ENCODE data around the gene ANKRD44.

The ANKRD44 gene

DNA sequence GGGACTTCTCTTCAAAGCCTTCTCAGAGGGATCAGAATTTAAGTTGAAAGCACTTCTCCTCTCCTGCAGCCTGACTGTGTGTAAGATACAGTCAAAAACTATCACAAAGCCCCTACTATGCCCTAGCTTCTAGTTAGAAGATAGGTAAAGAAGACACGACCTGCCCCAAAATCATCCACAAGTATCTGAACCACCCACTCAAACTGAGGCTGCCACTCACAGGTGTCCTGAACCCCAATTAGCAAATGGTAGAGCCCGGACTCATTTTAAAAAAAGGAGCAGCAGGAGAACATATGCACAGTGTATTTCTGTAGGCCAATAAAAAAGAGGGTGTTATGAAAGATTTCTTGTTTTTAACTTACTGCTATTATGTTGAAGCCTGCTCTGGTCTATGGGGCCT lies 74.4 kb downstream of the ANKRD44 start:
- no peak for DNase-seq

DNA sequence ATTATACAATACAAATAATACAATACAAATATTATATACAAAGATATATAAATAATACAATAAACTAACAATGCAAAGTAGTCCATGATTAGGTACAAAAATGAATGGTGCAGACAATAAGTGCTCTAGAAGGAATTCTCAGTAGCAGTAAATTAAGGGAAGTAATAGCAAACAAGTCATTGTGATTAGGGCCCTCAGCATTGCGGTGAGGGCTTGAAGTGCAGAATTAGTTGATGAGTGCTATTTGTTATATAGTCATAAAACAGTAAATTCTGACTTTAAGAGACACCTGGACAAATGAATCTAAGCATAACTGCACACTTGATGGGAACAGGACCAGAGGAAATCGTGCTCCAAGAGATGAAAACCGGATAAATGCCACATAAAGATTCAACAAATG lies 74.9 kb downstream of the ANKRD44 start:
- no peak for DNase-seq

- no peak for DNase-seq
These were observed 75.8 kb downstream of the ANKRD44 start for GRCh38 chr2:197234671-197235191.

- DNase-seq, result no peak
These were observed 77.1 kb downstream of the ANKRD44 start for GRCh38 chr2:197233473-197233872.

- DNase-seq, result no peak
These were observed 78.6 kb downstream of the ANKRD44 start for GRCh38 chr2:197232010-197232409.

DNA sequence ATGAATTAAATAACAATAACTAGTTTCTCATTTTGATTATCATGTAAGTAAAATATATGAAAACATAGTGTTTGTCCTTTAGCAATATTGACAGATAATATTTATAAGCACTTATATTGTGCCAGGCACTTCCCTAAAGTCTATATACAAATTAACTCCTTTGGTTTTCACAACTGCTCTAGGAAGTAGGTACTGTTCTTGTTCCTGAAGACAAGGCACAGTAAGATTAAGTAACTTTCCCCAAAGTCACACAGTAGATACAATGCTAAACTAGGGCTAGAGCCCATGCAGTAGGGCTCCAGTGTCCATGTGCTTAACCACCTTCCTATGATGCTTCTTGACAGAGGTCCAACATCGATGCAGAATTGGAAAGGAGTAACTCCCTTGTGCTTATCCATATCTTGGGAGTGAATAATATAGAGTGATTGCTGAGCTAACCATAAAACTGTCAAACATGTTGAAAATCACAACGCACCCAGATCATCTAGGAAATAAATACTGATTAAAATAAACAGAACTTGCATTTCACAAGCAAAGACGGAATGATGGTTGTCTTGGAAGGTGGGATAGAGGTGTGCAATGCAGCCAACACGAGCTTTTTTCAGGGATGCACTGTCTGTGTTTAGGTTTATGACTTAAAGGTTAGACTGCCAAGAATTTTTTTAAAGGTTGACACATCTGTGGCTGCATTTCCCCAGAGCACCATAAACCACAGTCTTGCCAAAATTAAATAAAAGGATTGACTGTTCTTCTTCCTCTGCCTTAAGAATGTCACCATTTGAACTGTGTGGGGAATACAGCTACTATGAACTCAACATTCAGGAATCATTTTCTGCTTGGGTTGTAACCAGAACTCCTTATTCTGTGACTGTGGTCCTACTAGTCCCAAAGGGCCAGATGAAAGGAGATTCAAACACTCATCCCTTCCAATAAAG lies 80.8 kb downstream of the ANKRD44 start:
- no peak for DNase-seq

DNA sequence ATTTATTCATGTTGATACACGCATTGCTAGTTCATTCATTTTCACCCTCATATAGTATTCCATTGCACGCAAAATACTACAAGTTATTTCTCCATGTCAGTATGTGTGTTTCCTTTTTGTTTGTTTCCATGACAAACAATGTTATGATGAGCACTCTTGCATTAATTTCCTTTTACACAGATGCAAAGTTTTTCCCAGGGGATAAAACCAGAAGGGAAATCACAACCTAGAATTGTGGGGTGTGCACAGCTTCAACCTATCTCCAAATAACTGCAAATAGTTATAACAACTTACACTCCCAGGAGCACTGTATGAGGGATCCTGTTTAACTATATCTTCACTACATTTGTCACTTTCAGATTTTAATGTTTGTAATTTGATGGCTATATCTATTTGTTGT lies 87.1 kb downstream of the ANKRD44 start:
- no peak for DNase-seq

DNA sequence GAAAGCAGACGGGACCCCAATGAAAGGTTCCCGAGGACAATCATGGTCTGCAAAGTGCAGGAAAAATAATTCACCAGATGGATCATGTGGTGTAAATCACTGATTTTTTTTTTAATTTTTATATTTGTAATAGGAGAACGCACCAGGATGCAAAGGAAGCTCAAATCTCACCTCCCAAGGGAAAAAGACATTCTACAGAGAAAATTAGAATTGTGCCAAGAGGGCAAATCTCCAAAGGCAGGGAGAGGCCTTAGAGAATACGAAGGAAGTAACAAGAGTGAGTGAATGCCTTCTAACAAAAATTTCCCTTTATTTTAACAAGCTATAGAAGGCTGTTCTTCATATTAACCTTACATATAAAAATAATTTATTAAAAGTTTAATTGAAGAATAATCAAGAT lies 90.9 kb downstream of the ANKRD44 start:
- no peak for DNase-seq

DNA sequence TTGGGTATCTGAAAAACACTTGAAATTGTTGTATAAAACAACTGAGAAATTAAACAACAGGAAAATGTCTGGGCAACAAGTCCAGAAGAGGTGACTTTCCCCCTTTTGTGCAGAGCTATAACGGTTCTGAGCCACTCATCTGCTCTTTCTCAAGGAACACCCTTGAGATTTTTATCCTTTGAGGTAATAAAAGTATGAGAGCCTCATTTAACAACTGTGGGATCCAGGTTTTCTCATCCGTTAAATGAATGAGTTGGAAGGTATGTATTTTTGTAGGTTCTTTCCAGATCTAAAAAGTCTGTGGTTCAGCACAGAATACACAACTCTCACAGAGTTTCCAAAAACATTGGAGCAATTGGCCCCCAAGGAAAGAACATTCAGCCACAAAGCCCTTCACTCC lies 93.0 kb downstream of the ANKRD44 start:
- DNase-seq, result no peak

DNA sequence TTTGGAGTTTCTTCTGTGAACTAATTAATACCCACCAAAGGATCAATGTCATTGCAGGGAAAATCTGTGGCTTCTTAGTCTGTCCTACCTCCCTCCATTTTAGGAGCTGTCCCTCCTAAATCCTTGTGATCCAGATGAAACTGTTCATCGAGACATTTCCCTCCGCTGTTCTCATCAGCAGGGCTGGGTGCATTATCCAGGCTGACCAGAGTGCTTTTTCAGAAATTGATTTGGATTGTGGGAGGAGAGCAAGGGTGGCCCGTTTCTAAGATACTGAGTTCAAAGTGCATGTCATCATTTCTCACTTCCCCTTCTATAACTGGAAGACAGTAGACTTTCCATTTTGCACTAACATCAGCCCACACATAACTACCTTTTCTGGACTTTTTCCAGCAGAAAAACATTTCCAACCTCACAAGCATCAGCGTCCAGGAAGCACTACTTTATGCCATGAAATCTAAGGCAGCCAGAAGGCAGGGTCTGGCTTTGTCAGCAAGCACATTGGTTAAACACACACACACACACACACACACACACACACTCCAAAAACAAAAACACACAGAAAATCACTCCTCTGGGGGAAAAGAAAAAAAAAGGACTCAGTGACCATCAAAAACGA lies 94.1 kb downstream of the ANKRD44 start:
- DNase-seq, result no peak

DNA sequence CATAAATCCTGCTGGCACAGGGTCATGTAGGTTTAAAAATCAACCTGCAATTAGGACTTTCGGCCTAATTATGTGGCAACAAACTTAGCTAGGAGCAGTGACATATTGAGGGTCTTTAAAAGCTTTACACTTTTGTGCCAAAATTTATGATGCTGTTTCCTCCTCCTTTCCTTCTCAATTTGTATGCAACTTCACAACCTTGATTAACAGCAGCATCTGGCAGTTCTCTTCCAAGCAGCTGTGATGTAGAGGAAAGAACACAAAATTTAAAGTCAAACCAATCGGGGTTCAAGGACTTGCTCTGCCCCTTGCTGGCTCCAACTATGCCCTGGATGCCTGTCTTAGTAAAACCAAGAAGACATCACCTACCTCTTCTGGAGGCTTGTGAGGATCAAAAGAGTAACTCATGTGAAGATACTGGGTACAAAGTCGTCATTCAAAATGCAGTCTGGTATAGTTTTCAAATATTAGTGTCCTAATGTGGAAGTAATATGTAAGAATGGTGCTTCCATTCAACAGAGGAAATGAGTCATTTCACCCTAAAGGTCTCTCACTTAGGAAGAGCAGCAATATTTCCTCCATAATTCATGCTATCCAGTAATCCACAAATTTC lies 94.7 kb downstream of the ANKRD44 start:
- DNase-seq, result no peak

GRCh38 chr2:197212344-197213262 lies 98.0 kb downstream of the ANKRD44 start:
- no peak for DNase-seq

DNA sequence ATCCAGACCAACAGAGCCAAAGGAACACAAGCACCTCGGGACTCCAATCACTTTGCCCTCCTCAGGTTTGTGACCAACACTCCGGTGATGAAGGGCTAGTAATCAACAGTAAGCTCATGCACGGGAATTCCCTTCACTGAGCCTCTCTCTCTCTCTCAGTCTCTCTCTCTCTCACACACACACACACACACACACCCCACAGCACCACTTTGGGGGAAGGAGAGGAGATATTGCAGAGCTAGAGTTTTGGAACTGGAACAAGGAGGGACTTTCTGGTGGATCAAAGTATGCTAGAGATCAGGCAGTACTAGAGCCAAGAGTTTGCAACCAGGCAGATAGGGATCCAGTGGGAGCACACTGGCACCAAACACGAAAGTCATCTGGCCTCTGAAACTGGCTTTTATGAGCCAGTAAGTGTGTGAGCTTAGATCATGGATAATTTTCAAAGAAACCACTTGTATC lies 98.7 kb downstream of the ANKRD44 start:
- no peak for DNase-seq

DNA sequence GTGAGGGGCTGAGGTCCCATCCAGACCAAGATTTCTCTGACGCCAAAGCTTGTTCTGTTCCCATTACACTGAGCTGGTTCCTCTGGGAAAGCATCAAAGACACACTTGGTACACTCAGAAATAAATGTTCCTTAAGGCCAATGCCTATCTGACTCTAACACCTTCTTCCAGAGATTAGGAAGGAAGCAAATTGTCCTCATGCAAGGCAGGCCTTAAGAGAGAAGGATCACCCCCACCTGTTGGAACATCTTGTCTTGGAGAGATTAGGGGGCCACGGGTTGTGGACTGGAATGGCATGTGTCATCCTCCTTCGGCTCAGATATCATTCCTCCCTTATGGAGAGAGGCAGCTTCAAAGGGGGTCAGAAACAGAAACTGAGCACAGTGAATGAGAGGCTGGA lies 100.2 kb downstream of the ANKRD44 start:
- no peak for DNase-seq

DNA sequence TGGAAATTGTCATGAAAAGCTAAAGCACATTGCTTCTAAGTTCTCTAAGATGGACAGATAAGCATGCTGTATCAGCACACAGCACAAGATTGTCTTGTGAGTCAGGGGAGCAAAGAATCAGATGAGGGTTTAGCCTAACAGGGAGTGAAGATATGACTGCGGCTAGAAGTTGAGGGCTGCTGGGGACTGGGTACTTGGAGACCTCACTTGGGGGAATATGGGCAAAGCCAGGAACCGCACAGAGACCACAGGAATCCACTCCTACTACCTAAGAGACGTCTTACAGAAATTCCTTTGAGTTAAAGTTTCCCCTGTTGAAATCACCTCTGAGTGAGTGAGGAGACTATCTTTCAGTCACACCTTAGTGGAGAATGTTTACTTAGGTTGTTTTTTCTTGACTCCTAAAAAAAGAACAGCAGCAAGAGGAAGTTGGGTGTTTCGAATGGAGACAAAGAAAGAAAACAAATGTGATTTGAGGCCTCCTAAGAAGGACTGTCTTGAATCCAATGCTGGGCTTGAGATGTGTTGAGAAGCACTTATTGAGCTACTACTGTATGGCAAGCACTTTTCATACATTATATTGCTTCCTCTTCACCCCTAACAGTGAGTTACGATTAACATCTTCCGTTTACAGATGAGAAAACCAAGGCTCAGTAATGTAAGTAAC lies 100.7 kb downstream of the ANKRD44 start:
- no peak for DNase-seq

DNA sequence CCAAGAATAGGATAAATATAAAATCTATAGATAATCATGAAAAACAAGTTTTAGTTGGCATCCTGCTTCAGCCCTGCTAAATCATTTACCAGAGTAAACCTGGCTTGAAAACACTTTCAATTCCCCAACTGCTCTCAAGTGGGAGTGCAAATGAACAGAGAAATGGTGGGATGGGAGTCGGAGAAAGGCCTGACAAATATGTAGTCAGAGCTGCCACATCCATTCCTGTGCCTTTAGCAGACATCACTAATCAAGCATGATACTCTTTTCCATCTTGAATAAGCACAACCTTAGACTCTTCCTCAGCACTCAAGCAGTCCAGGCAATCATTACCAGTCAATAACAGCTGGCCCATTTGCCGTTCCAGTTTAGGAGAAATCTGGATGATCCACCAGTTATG lies 101.3 kb downstream of the ANKRD44 start:
- no peak for DNase-seq

DNA sequence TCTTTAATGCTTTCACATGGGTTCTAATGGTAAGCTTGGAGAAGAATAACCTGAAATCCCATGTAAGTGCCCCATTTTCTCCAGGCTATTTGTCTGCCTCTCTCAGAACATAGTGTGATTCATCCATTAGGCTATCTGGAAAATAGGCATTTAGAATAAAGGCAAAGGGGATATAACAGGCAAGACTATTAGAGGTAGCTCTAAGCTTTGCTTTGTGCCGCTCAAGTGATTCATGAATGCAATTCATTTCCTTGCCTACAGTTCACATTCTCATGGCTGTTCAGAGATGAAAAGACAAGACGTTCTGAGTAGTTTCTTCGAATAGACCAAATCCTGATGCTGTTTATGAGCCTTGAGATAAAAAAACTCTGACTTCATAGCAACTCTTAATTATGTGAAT lies 101.7 kb downstream of the ANKRD44 start:
- DNase-seq, result no peak

- DNase-seq, result no peak
These were observed 102.6 kb downstream of the ANKRD44 start for GRCh38 chr2:197208024-197208423.

DNA sequence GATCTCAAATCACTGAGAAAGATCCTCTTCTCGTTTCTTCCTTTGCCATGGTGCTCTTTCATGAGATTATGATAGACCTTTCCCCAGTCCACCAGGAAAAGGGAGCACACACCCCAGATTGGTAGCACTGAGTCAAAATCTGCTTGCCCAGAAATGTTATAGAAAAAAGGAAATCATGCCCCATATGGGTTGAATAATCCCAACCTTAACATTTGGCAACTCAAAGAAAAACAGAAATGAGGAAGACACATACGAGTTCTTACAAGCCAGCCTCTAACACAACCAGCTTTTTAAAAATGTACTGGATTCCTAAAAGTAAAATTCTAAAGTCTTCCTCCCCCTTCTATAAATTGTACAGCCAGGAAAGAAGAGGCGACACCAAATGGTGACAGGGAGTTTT lies 103.0 kb downstream of the ANKRD44 start:
- no peak for DNase-seq

- DNase-seq, result no peak
These were observed 103.5 kb downstream of the ANKRD44 start for GRCh38 chr2:197207106-197207505.

DNA sequence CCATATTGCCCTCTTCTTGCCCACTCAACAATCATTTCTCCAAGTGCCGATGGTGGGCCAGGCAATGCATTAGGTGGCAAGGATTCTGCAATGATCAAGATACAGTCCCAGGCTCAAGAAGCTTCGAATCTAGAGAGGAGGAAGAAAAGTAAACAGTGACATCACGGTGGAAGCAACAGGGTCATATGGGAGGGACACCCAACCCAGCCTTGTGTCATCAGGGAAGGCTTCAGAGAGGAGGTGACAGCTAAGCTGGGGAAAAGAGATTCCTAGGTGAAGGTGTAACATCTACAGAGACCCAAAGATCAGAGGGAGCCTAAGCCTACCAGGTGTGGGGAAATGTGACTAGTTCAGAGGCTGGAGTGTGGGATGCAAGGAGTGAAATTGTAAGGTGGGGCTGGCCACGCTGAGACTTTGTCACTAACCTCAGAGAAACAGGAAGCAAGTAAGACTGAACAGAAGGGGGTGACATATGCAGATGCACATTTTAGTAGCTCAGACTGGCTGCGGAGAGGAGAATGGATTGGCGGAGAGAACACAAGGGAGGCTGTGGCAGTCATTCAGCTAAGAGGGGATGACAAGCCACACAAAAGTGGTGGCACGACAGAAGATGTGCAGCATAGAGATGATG lies 104.9 kb downstream of the ANKRD44 start:
- DNase-seq, result no peak
